C4-2B (cell line): ENCODE results near the gene C2orf68.

Experiments used
- H3K27ac ChIP-seq: fragments of 450-650 bp; 2 replicates; pipeline ENCODE4 v1.5.1; 2017
- ZFX ChIP-seq: fragments of 450-650 bp; IDR thresholded peaks from 2 replicates; pipeline ENCODE4 v1.6.1; 2017
- TF ChIP-seq, protein P1 (sequence below): fragments of 450-650 bp; conservative IDR thresholded peaks from 2 replicates; pipeline ENCODE4 v1.5.1; 2017; ENCODE audit warnings: mild to moderate bottlenecking

C2orf68 gene

DNA sequence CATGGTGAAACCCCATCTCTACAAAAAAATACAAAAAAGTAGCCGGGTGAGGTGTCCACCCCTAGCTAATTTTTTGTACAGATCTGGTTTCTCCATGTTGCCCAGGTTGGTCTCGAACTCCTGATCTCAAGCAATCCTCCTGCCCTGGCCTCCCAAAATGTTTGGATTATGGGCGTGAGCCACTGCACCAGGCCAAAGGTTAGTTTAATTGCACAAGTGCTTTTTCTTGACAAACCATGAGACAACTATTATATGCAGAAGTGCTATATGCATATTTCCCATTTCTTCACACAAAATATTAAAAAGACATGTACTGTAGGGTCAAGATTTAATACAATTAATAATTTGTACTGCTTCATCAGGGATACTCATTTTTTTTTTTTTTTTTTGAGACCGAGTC lies 45.6 kb downstream of the C2orf68 start:
- H3K27ac ChIP-seq, result no peak overlapping the region
- no peak for TF ChIP-seq ZFX
- TF ChIP-seq, protein P1, sequence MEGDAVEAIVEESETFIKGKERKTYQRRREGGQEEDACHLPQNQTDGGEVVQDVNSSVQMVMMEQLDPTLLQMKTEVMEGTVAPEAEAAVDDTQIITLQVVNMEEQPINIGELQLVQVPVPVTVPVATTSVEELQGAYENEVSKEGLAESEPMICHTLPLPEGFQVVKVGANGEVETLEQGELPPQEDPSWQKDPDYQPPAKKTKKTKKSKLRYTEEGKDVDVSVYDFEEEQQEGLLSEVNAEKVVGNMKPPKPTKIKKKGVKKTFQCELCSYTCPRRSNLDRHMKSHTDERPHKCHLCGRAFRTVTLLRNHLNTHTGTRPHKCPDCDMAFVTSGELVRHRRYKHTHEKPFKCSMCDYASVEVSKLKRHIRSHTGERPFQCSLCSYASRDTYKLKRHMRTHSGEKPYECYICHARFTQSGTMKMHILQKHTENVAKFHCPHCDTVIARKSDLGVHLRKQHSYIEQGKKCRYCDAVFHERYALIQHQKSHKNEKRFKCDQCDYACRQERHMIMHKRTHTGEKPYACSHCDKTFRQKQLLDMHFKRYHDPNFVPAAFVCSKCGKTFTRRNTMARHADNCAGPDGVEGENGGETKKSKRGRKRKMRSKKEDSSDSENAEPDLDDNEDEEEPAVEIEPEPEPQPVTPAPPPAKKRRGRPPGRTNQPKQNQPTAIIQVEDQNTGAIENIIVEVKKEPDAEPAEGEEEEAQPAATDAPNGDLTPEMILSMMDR, result no peak

DNA sequence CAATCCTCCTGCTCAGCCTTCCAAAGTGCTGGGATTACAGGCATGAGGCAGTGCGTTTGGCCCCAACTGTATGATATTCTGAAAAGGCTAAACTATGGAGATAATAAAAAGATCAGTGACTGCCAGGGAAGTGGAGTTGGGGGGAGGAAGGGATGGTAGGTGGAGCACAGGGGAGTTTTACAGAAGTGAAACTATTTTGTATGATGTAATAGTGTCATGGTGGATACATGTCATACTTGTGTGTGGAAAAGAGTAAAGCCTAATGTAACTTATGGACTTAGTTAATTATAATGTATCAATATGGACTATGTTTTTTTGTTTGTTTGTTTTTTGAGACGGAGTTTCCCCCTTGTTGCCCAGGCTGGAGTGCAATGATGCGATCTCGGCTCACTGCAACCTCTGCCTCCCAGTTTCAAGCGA lies 47.7 kb downstream of the C2orf68 start:
- no peak overlapping the region for H3K27ac ChIP-seq
- TF ChIP-seq, protein P1, result no peak
- no peak for TF ChIP-seq ZFX

DNA sequence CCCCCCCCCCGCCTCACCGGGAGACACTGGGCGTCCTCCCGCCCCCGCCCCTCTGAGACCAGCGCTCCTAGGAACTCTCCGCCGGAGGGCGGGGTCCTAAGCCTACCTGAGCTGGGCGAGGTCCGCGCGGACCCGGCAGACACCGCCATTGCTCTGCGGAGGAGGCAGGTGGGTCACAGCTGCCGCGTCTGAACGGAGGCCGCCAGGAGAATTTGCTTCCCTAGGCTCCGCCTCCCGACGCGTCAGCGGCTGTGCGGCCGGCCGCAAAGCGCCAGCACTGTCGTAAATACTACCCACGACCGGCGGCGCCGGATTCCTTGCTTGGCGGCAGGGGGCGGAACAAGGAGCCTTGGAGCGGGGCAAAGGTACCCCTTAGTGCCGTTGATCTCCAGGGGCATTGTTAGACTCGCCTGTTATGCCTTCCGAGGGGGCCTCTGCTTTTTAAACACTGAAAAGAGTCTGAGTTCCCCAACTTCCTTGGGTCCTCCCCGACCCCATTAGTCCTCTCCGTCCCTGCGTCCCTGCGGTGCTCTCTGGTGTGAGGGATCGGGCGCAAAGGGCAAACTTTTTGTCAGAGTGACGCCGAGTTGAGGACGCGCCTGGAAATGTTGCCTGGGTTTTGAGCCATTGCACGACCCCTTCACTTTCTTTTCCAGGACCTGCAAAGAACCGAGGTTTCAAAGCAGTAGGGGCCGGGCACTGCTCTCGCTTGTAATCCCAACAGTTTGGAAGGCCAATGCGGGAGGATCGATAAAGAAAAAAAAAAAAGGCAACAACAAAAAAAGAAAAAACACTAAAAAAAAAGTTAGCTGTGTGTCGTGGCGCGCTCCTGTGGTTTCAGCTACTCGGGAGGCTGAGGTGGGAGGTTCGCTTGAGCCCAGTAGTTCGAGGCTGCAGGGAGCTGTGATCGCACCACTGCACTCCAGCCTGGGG lies 50.3 kb downstream of the C2orf68 start, which contains the start of gene GGCX:
Gene GGCX (minus strand): TSS at position 214 of the 933 bp plus-strand sequence. CDS start 65 bp downstream, at position 149.
- TF ChIP-seq, protein P1, result no peak
- peak; percentile 17; the same call in 1 of the 2 replicates for TF ChIP-seq ZFX
- H3K27ac ChIP-seq, result peak within 1 kb of the TSS; percentile 84

DNA sequence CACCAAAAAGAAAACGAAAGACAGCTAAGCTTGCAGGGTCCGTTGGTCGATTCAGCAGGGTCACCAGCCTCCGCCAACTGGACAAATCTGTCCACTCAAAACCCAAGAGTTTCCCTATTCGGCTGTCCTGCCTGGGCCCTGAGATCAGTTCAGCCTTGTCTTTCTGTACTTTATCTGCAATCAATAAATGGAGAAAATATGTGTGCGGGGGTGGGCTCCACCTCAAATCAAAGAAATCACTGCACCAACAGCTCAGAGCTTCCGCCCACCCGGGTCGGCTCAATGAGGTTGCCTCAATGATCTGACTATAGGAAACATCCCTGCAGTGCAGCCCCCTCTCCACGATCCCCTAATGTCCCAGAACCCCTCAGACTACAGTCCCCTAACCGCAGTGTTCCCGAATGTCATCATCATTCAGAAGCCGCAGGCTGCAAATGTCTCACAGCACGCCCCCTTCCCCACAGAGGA lies 51.0 kb downstream of the C2orf68 start:
- TF ChIP-seq, protein P1, result no peak
- no peak for TF ChIP-seq ZFX
- peak overlapping the region; percentile 84 for H3K27ac ChIP-seq

DNA sequence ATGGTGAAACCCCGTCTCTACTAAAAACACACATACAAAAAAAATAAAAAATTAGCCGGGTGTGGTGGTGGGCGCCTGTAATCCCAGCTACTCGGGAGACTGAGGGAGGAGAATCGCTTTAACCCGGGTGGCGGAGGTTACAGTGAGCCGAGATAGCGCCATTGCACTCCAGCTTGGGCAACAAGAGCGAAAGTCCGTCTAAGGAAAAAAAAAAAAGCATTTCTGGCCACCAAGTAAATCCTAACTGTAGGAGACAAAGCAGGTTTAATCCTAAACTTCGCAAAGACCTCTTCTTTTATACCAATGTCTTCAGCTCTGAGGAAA lies 51.5 kb downstream of the C2orf68 start:
- peak overlapping the region; percentile 84 for H3K27ac ChIP-seq

DNA sequence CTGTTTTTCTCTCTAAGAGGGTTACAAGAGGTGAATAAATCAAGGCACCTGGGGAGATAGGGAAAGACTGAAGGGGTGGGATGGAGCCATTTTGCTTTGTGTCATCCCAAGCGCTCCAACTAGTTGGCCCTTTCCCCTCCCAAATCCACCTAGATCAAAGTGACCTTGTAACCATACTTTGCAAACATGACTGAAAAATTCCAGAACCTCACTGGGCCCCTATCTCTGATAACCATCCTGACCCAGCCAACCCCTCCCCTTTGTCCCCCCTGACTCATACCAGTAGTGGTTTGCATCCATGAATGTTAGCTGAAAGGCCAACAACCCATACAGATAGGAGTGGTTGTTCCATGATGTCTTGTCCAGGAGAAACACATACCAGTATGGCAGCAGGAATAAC lies 53.7 kb downstream of the C2orf68 start:
- no peak overlapping the region for H3K27ac ChIP-seq
- TF ChIP-seq, protein P1, result no peak
- no peak for TF ChIP-seq ZFX

- no peak for TF ChIP-seq ZFX
- TF ChIP-seq, protein P1, result no peak
- no peak overlapping the region for H3K27ac ChIP-seq
These were observed 54.7 kb downstream of the C2orf68 start for GRCh38 chr2:85557130-85557529.
